HG03175 (cell line): Measurements from ENCODE around the gene BTN2A1.
"Not testable (repeated sequence)": the region's sequence is repeated elsewhere in the genome, so short reads cannot be mapped to it uniquely, and the experiment has no call there.

Experiments
- ATAC-seq: cut with Tn5 transposase; IDR thresholded peaks from one replicate; pipeline ENCODE4 v1.9.1; 2021; ENCODE audit warnings: mild to moderate bottlenecking, moderate library complexity; ENCODE audit not compliant: unreplicated experiment

Gene BTN2A1

GRCh38 chr6:26432627-26433201 lies 25.0 kb upstream of the BTN2A1 start:
- no peak for ATAC-seq

DNA sequence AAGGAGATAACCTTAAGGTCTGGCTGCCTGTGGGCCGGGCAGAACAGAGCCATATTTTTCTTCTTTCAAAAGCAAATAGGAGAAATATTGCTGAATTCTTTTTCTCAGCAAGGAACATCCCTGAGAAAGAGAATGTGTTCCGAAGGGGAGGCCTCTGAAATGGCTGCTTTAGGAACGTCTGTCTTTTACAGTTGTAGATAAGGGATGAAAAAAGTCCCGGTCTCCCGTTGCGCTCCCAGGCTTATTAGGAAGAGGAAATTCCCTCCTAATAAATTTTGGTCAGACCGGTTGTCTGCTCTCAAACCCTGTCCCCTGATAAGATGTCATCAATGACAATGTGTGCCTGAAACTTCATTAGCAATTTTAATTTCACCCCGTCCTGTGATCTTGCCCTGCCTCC lies 24.1 kb upstream of the BTN2A1 start:
- ATAC-seq: not testable (repeated sequence)

GRCh38 chr6:26436018-26436417 lies 21.7 kb upstream of the BTN2A1 start:
- no peak for ATAC-seq

DNA sequence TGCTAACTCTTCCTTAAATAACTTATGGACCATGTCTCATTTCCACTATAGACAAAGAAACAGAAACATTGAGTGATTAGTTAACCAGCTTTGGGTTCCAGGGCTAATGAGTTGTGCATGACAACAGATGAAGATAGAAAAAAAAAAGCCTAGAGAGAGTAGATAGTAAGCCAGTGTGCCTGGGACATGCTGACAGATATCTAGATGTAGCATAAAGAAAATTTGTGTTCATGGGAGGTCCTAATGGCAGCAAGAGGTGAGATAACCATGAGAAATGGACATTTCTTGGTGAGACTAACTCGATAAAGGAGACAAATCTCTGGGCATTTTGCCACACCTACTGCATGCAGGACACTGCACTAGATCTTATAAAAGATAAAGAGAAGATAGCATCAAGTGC lies 20.2 kb upstream of the BTN2A1 start:
- ATAC-seq: no peak

DNA sequence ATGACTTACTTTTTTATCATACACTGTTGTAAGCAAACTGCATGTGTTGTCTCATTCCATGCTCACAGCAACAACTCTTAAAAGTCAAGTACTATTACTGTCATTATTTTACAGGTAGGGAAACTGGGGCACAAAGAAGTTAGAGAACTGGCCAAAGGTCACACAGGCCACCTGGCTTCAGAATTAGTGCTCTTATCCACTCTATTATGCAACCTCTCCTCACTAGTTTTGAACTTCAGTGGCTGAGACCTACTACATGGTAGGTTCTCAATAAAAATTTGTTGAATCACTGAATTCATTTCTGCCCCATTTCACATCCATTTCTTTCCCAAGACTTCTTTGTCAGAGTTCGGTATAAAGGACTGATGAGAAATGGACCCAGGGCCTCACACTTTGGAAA lies 19.8 kb upstream of the BTN2A1 start:
- no peak for ATAC-seq

DNA sequence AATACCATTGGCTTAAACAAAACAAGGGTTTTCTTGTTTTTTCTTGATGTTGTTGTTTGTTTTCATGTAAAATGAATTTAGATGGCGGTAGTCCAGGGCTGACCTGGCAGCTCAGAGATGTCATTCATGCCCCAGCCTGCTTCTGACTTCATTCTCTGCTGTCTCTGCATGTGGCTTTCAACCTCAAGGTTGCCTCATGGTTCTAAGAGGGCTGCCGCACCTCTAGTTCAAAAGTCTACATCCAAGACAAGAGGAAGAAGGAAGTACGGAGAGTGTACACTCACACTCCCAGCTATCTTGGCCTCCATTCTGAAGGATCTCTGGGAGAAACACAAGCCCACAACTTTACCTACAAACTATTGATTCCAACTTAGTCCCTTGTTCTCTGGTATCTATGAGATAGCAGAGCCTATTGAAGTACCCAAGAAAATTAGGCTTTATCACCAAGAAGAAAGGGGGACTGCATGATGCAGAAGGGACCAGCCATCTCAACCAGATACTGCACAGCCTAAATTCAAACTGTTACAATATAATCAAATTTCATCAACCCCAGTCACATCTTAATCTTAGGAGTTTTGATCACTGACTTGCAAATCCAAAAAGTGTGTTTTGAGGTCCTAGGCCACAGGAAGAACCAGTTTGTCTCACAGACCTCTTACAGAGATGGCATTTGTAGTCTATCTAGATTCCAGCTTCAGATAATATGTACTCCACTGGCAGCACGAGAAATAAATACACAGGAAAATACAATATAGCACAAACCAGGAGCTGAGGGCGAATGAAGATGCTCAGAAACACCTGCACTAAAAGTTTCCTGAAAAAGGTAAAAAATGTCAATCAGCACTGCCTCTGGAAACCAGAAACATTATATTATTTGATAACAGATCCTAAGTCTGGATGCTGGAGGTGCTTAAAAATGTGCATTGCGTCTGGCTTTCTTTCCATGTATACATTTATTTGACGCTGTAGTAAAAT lies 18.3 kb upstream of the BTN2A1 start:
- no peak for ATAC-seq

DNA sequence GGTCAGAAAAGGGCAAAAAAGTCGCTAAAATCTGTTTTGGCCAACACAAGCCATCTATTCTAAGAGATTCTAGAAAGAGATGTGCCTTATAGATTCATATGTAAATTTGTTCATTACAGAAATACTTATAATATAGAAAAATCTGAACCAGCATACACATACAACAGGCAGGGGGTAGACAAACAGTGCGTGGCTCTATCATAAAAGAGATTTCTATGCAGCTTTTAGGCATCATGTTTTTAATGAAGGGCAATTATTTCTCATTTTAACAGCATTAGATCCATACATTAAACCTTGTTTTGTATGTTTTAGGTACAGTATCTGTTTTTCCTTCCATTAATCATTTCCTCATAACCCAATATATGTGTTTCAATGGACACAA lies 16.8 kb upstream of the BTN2A1 start:
- ATAC-seq: no peak

DNA sequence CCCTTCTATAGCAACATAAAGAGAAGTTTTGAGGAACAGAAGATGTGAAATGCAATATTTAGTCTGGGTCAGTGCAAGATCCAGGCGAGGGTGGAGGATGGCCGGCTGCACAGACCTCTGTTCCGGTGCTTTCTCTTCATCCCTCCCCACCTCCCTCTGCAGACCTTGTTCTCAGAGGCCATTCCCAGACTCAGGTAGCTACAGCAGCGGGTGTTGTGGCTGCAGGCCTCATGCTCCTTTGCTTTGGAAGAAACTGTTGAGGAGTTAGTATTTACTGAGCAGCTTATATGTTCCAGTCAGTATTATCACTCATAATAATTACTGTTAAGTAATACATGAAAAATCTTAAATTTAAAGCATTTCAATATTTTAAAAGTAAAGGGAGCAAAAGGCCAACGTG lies 15.8 kb upstream of the BTN2A1 start:
- ATAC-seq: no peak

DNA sequence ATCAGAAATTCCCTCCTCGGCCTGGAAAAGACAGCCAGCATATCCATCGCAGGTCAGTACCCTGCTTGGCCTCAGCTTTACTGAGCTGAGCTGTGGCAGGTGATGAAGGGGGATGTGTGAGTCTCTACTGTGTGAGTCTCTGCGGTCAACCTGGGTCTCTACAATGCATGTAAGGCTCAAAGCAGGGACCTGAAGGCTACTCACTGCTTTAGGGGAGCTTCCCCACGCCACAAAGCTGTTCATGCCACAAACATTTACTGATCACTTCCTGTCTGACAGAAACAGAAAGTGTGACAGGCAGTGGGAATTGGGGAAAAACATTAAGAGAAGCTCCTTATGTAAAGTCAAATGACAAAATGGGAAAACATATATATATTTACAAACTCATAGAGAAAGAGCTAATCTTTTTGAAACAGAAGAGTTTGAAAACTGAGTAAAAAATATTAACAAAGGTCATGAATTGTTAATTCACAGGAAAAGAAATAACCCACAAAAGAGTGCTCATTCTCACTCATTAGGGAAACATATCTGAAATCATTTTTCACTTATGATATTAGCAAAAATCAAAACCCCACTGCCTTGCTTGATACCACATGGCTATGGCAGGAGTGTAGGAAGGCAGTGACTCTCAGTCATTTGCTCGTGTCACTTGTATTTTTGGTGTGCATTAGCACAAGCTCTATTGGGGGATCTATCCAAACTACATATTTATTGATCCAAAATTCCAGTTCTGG lies 11.7 kb upstream of the BTN2A1 start:
- ATAC-seq: peak; percentile 67

- ATAC-seq: no peak
These were observed 10.5 kb upstream of the BTN2A1 start for GRCh38 chr6:26447257-26447656.

- no peak for ATAC-seq
These were observed 7.5 kb upstream of the BTN2A1 start for GRCh38 chr6:26450240-26450639.

- ATAC-seq: no peak
These were observed 5.0 kb upstream of the BTN2A1 start for GRCh38 chr6:26452631-26453235.

DNA sequence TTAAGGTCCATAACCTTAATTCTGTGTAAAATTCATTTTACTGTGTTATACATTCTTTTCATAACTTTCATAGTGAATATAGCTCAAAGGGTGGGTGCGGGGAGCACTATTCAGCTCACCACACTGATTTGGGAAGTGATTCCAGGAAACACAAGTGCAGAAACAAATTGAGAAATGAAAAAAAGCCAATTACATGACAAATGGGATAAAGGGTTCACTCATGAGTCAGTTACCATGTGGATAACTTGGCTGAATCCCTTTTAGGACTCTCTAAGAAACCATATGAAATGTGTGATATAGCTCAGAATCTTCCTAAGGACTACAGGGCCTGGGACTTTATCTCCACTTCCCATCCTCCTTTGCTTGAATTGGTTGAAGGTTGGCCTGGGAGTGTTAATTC lies 3.1 kb upstream of the BTN2A1 start:
- no peak for ATAC-seq

GRCh38 chr6:26455357-26455970 lies 2.3 kb upstream of the BTN2A1 start:
- no peak for ATAC-seq

- ATAC-seq: peak; percentile 24
These were observed 420 bp upstream of the BTN2A1 start for GRCh38 chr6:26457264-26457805.

GRCh38 chr6:26459023-26459810 lies 1.5 kb downstream of the BTN2A1 start:
- ATAC-seq: no peak

DNA sequence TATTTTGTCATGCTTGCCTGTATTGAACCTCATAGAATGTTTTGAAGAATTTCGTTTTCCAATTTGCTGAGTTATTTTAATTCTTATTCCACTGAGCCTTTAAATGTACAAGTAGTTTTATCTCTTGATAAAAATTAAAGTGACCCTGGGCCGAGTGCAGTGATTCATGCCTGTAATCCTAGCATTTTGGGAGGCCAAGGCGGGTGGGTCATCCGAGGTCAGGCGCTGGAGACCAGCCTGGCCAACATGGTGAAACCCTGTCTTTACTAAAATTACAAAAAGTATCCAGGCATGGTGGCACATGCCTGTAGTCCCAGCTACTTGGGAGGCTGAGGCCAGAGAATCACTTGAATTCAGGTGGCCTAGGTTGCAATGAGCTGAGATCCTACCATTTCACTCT lies 3.6 kb downstream of the BTN2A1 start:
- not testable (repeated sequence) for ATAC-seq

- no peak for ATAC-seq
These were observed 6.3 kb downstream of the BTN2A1 start for GRCh38 chr6:26464014-26464413.

GRCh38 chr6:26464416-26465131 lies 6.8 kb downstream of the BTN2A1 start:
- no peak for ATAC-seq
